Measurements from ENCODE around the gene PHEX.

- no peak for TF ChIP-seq CTCF (IDR thresholded peaks at IDR 0.05; ENCODE audit: low read length)
- TF ChIP-seq EZH2phosphoT487 (IDR thresholded peaks at IDR 0.05; ENCODE audit: low read length): no peak
- no peak for TF ChIP-seq EZH2 (optimal IDR thresholded peaks at IDR 0.05; ENCODE audit: low read depth, low read length)
Measured at GRCh38 chrX:22039541-22039940, 7.4 kb downstream of the PHEX start.

Data from MM.1S (cell line).